Measurements from ENCODE around the gene DSCAML1.

The DSCAML1 gene

DNA sequence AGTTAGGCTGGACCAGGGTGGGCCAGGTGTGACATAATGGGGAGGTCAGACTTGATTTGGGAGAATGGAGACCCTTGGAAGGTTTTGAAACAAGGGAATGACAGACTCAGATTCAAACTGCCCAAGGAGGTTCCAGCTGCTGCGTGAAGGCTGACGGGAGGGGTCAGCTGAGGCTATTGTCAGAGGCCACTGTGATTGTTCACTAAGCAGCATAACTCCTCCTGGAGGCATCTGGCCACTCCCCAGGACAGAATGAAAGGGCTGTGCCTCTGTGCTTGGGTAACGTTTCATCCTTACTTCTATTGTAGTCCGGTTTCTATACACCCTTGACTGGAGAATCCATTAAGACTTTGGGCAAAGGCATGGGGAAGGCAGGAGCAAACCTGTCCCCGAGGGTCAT lies 126.6 kb downstream of the DSCAML1 start:
- no peak for DNase-seq (ENCODE audit: extremely low read depth in 1 of 2, low read depth in 1 of 2)

DNA sequence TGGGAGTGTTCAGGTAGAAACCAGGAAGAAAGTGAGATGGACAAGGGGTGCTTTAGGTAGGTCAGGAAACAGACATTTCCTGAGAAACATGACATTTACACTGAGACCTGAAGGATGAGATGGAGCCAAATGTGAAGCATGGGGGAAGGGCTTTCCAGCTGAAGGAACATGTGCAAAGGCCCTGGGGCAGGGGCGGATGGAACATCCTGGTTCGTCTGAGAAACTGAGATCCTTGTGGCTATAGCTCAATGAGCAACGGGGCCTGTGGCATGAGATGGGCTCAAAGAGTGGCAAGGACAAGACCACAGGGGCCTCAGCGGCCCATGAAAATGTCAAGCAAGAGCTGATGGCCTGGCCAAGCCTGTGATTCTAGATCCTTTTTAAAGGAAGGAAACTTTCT lies 127.4 kb downstream of the DSCAML1 start:
- no peak for DNase-seq (ENCODE audit: extremely low read depth in 1 of 2, low read depth in 1 of 2)

DNA sequence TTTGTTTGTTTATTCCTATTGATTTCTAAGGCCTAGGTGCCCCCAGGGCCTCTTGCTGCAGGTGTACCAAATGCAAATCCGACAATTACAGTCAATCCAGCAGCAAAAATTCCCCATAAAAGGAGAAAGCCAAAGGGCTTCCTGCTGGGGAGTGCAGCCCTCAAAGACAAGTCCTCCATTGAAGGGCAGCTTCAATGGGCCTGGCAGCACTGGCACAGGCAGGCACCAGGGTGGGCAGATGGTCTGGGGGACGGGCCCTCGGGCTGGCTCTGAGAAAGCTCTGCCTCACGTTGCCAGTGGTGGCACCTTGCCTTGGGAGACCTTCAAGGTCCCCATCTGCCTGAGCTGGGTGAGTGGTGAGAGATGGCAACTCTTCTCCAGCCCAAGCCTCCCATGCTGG lies 128.0 kb downstream of the DSCAML1 start:
- DNase-seq (ENCODE audit: extremely low read depth in 1 of 2, low read depth in 1 of 2) = no peak

DNA sequence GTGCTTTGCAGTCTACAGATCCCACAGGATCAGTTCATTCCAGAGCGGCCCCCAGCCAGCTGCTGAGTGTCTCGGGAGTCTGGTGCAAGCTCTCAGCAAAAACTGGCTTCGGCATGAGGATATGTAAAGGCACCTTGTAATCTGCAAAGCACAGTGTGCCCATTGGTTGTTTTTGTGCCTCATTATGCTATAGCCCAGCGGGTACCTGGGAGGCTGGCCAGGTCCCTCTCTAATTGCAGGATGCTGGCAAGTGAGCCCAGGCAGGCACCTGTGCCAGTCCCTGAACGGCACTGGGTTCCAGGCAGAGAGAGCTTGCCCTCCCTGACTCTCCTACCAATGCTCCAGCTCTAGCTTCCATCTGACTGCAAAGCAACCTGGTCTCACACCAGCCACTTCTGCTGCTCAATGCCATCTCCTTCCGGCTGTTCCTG lies 128.7 kb downstream of the DSCAML1 start:
- no peak for DNase-seq (ENCODE audit: extremely low read depth in 1 of 2, low read depth in 1 of 2)

DNA sequence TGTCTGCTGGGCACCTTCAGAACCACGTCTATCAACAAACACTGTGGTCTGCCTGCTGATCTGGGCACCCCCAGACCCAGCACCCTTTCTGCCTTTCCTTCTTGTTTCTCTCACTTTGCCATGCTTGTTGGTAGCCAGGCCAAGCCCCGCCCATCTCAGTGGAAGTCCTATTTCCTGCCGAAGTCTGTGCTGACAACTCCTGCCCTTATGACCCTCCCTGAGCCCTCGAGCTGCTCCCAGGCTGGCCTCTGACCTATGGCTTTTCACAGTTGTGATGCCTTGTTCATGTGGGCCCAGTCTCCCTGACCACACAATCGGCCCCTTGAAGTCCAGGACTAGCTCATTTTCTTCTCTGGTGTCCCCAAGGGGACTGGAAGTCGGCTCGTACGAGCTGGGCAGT lies 132.1 kb downstream of the DSCAML1 start:
- no peak for DNase-seq (ENCODE audit: extremely low read depth in 1 of 2, low read depth in 1 of 2)

DNA sequence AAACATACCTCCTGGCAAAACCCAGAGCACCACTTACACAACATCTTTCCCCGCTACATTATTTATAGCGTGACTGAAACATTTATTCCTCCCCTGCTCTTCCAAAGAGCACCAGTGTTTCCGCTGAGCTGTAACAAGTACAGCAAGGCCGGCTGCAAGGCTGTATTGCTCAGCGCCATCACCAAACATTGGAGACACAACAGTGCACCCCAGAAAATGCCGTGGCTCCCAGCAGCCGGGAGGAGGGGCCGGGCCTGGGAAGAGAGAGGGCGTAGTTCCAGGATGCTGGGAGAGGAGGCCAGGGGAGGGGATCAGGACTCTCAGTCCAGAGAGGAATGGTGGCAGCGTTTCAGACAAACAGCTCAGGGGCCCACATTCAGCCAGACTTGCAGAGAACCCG lies 133.2 kb downstream of the DSCAML1 start:
- DNase-seq (ENCODE audit: extremely low read depth in 1 of 2, low read depth in 1 of 2) = no peak

DNA sequence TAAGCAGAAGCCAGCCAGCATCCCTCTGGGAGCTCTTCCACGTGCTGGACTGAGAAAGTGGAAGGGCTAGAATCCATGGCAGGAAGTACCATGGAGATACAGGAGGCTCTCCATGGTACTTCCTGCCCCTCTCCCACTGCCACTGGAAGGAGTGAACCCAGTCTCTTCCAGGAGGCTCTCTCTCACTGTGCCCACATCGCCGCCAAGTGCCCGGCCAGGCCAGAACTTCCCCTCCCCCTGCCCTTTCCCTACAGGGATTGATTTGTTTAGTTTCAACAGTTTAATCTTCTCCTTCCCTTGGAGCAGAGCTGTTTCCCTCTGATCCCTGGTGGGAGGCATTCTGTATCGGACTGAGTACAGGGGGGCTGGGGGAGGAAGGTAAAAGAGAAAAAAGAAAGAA lies 133.6 kb downstream of the DSCAML1 start:
- no peak for DNase-seq (ENCODE audit: extremely low read depth in 1 of 2, low read depth in 1 of 2)

DNA sequence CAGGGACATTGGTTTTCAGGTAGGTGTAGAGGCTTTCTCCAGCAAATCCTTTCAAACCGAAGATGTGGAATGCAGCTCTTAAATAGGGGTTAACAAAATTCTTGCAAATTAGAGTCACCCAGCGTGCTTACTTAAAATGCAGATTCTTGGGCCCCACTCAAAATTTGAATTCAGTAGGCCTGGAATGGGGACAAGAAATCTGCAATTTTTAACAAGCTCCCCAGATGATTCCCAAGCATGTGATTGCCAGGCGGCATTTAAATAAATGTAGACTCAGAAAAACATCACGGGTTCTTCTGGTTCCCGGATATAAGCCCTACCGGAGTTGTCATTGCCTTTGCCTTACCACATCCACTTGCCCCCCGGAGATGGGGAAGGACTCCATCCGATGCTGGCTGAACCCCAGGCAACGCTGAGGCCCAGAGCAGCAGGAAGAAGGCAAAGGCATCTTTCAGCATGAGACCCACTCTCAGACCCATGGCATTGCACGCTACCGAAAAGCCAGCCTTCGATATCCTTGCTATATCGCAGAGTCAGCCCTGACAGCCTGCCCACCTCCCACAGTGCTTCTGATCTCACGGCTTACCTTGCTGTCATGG lies 134.2 kb downstream of the DSCAML1 start:
- DNase-seq (ENCODE audit: extremely low read depth in 1 of 2, low read depth in 1 of 2) = no peak

DNA sequence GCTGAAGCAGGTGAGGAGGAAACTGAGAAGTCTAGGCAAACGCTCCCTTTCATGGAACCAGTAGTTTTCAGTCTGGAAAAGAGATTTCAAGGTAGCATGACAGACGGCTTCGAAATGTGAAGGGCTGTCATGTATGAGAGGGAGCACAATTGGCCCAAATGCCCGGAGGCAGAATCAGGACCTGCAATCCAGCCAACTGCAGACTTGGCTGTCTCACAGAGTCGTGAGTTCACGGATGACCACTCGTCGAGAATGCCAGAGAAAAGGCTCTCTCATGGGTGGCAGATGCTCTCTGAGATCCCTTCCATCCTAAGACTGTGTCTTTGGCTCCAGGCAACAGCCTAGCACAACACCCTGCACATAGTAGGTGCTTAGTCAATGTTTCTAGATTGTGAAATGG lies 134.8 kb downstream of the DSCAML1 start:
- no peak for DNase-seq (ENCODE audit: extremely low read depth in 1 of 2, low read depth in 1 of 2)

DNA sequence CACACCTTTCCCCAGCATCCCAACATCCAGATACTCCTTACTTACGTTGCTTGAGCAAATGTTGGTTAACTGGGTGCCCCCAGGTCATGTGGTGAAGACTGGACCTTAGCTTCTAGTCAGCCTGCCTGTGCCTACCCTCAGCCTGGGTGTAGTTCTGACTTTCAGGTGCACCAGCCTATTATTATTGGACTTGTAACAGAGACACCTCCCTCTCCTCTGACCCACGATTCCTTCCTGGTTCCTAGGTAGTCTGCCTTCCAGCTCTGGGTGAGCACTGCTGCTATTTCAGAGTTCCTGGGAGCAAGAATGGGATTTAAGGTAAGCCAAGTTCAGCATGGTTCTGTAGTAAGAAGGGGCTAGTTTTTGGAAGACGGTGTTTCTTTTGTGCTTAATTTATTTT lies 138.2 kb downstream of the DSCAML1 start:
- no peak for DNase-seq (ENCODE audit: extremely low read depth in 1 of 2, low read depth in 1 of 2)

DNA sequence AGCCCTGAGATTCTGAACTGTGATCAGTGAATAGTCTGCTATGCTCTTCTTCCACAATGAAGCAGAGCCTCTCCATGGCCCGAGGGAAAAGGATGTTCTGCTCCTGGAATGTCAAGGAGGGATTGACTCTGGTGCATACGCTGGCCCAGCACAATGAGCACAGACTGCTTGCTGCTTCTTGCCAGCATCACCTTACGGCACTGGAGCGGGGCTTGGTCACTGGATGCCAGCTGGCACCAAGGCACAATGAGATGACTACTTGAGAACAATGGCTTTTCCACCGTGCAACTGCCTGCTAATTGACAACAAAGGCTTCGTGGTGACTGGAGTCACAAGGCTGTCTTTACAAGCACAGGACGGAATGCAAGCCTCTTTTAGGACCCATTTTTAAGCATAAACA lies 139.2 kb downstream of the DSCAML1 start:
- no peak for DNase-seq (ENCODE audit: extremely low read depth in 1 of 2, low read depth in 1 of 2)

DNA sequence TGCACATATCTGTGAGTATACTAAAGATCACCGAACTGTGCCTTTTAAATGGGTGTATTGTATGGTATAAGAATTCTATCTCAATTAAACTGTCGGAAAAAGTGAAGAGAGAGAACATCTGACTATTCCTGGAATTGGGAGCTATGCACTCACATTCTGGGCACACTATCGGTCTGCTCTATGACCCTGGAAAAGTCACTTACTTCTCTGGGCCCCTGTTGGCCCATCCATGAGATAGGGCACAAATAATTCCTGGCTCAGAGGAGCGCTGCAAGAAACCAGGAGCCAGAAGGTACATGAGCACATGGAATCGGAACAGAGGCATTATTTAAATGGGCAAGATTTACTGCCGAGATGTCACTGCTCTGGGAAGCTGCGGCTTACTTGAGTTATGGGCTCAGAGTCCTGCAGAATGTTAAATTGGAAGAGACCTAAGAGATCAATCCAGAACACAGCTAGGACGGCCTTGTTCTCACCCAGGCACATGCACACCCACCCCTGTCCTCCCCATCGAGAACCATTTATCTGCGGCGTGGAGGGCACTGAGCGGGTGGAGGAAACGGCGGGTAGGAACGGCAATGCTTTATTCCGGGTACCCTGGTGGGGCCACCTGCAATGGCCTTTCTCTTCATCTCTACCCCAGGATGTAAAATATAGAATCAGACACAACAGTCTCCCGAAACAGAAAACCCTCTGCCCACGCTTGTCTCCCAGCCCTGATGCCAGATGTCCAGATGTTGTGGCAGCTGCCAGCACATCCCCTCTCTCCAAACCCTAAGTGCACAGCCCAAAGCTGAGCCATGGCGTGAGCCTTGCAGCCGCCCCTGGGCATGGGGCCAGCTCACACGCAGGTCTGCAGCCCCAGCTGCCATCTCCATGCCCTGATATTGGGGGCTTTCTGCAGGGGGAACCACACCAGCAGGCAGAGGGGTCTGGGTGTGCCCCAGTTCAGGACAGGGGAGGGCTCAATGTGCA lies 142.4 kb downstream of the DSCAML1 start:
- no peak for DNase-seq (ENCODE audit: extremely low read depth in 1 of 2, low read depth in 1 of 2)

DNA sequence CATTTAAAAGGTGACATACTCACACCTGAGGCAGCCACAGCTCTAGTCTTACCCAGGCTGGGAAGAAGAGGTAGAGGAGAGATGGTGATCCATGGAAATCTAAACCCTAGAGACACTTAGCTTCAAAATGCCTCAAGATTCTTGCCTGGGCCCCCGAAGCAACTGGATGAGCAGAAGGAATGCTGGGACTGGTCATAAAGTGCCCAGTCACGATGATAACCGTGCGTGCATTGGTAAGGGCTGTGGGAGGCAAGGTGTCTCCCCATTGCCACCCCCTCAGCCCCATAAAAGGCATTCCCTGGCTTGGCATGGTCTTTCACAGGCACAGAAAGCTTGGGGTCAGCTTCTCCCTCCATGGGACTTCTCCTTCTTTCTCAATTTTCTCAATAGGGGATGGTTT lies 144.5 kb downstream of the DSCAML1 start:
- DNase-seq (ENCODE audit: extremely low read depth in 1 of 2, low read depth in 1 of 2) = no peak

DNA sequence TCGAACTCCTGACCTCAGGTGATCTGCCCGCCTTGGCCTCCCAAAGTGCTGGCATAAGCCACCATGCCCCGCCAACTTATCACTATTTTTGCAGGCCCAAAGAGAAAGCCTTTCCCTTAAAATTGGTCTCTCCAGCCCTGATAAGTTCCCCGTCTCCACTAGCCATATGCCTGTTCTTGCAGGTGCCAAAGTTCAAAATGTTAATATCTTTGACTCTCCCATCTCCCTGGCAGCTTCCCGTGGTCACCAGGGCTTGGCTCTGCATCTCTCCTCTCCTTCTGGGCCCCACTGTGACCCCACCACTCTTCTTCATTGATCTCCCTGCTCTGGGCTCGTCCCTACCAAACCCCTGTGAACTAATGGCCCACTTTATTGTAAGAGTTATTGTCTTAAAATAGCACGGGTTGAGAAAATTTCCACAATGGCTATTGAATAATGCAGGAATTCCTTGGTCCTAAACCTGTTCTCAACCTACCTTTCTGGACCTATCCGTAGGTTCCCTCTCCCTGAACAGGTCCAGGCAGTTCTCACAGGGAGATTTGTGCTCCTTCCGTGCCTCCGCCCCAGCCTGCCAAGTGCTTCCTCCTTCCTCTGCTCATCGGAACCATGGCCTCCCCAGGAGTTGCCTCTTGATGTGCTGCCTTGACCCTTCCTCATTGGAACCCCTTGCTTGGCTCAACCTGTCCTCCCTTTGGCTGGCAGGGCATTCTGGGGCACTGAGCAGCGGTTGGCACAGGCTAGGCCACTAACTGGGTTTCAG lies 147.5 kb downstream of the DSCAML1 start:
- DNase-seq (ENCODE audit: extremely low read depth in 1 of 2, low read depth in 1 of 2) = no peak

DNA sequence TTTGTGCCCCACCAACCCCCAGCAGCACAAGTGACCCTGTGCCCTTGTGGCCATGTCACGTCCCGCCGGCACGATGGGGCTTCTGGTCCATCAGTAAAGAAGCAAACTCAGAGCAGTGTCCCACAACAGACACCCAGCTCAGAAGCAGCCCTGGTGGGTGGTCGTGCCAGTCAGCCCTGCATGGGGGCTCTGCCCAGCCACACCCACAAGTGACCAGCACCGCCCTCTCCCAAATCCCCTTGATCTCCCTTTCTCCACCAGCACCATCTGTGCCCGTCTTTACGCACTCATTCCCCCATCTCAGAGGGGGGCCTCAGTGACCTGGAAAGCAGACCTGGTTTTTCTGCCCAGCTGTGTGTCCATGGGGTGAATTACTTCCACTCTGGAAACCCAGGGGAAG lies 149.1 kb downstream of the DSCAML1 start:
- no peak for DNase-seq (ENCODE audit: extremely low read depth in 1 of 2, low read depth in 1 of 2)

DNA sequence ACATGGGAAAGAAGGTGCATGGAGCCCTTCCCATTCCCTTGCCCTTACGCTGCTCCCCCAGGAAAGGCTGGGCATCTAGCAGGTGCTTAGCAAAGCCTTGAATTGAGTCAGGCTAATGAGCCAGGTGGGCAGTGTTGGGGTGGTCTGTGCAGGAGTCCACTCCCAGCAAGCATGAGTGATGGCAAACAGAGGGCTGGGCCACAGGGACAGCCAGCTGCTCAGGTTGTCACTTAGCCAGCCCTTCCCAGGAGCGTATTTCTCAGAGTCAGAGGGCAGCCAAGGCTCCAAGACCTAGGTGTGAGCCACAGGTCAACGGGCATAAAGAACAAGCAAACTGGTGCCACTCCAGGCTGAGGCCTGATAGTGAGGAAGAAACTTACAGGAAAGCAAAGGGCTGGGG lies 149.8 kb downstream of the DSCAML1 start:
- no peak for DNase-seq (ENCODE audit: extremely low read depth in 1 of 2, low read depth in 1 of 2)

DNA sequence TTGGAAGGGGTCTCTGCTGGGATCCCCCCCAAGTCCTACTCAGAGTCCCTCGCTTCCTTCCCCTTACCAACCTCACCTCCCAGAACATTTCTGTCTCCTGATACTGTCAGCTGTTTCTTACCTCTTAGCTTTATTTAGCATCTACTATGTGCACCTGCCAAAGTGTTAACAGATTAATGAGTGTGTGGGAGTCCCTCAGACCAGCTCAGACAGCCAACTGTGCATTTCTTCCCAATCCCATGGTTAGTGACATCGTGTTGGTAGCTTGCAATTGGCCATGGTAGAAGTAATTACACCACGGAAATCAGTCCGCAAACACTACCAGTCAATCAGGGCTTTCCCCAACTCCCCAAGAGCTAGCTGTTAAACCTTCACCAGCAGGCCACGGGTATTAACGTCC lies 150.6 kb downstream of the DSCAML1 start:
- no peak for DNase-seq (ENCODE audit: extremely low read depth in 1 of 2, low read depth in 1 of 2)

DNA sequence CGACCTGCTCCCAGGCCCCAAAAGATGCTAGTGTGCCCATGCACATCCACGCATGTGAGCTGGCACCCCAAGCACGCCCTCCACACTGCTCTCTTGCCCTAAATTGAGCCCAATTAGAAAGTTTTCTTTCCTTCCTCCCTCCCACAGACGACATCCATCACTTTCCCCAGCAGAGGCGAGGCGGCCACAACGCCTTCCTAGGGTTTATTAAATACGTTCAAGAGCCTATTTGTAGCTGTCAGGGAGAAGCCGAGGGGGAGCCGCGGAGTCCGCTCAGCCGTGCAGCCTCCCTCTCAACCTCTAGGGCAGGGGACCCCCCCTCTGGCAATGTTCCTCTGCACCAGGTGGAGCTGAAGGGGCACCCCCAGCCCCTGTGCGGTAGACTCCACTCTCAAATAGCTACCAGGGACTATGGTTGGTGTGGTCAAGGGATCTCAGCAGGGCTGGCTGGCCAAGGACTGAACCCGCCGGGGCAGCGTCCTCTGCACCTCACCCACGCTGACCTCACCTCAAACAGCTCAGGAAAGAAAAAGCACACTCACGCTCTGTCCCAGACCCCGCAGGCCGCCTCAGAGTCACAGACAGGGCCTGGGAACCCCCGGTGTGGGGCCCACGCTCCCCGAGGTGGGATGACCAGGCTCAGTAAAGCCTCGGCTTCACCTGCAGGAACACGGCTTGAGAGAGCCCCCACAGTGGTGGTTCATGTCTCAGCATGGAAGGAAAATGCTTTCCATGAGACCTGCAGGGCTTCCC lies 152.4 kb downstream of the DSCAML1 start:
- DNase-seq (ENCODE audit: extremely low read depth in 1 of 2, low read depth in 1 of 2) = no peak

DNA sequence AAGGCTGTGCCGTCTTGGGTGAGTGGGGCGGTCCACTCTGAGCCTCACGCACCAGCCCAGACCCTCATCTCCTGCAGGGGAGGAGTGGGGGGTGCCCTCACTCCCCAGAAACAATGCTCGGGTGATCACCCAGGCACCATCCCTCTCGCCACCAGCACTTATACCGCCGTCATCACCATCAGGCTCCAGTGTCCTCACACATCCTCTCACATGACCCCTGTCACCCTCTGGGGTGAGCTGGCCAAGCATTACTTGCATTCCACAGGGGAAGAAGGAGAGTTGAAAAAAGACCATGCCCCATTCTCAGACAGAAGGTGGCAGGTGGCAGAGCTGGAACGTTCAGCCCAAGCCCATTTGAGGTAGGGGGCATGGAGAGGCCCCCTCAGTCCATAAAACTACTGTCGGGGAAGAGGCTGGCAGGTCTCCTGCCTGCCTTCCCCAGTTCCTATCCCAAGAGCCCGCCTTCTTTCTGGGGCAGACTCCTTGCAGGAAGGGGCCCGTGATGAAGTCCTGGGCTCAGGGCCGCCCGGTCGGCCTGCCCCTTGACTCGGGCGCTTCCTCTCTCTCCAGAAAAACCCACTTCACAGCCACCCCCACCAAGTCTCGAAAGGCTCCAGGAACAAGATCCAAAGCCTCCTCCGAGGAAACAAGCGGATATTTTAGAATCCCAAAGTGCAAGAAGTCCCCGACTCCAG lies 153.3 kb downstream of the DSCAML1 start:
- no peak for DNase-seq (ENCODE audit: extremely low read depth in 1 of 2, low read depth in 1 of 2)

DNA sequence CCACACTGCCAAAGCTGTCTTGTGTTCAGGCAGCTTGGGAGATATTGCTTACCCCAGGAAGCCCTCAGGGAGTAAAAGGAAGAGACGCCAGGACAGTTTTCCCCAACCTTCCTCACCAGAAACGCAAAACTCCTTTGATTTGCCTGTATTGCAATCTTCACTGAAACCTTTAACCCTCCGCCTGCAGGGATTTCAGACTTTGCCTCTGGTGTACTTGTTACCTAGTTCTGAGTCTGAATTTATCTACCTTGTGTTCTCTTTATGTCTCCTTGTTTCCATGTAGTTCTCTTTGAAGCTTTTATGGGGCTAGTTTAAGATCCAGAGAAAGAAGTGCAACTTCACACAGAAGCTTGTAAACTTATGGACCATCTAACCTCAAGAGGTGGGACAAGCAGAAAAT lies 154.2 kb downstream of the DSCAML1 start:
- DNase-seq (ENCODE audit: extremely low read depth in 1 of 2, low read depth in 1 of 2) = no peak

Data from activated CD8-positive, alpha-beta memory T cell treated with anti-CD3 and anti-CD28 coated beads for 1 hour (primary cell).